Fibroblast of villous mesenchyme (primary cell): ENCODE results near the gene CCR9. TPM values are rescaled to one million over a fixed set of nuclear protein-coding genes. Genes with fewer than 3 reads are reported as not detected.

Experiments used
- DNase-seq: peaks from one replicate; pipeline ENCODE4 v3.0.0-alpha.2; 2010; ENCODE audit warnings: low read depth
- H3K4me3 ChIP-seq: 2 replicates; pipeline ENCODE4 v1.5.1; 2011; ENCODE audit warnings: low read depth, mild to moderate bottlenecking, low read length
- total RNA-seq: library from RNA; depleted of rRNA; stranded (reverse); fragments of >200 nt; gene quantifications from 2 replicates; pipeline ENCODE4 v1.2.3, GENCODE V29; 2012
- TF ChIP-seq, protein P1 (sequence below): IDR thresholded peaks from 2 replicates; pipeline ENCODE4 v1.5.1; 2012; ENCODE audit warnings: low read depth, mild to moderate bottlenecking, low read length; ENCODE audit not compliant: insufficient read depth

Gene CCR9
- total RNA-seq, 1 donor: not detected

DNA sequence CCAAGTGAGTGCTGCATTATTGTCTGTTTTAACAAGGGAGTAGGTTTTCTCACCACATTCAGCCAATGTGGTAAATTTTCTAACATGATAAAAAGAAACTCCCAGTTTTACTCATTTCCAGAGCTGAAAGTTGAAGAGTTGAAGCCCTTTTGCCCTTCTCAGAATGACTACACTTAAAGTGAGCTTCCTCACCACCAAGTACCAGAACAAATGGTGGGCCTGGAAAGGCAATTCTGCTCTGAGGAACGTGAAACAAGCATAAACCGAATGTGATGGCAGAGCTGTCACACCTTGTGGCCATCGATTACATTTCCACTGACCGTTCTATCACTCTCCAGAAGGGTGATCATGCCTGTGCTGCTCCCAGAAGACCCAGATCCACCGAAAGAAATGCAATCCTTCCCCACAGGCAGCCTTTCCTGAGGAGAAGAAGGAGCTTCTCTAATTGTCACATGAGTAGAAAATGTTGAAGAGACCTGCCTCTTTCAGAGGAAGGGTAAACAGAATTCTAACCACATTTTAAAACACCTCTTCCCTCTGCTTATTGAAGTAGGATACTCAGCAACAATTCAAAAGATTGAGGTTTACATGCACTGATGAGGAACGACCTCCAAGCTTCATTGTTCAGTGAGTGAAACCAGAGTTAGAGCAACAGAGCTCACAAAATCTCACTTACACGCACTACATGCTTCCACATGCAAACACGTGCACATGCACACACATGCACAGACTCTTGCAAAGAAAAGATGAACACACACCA lies 21.4 kb upstream of the CCR9 start:
- TF ChIP-seq, protein P1, sequence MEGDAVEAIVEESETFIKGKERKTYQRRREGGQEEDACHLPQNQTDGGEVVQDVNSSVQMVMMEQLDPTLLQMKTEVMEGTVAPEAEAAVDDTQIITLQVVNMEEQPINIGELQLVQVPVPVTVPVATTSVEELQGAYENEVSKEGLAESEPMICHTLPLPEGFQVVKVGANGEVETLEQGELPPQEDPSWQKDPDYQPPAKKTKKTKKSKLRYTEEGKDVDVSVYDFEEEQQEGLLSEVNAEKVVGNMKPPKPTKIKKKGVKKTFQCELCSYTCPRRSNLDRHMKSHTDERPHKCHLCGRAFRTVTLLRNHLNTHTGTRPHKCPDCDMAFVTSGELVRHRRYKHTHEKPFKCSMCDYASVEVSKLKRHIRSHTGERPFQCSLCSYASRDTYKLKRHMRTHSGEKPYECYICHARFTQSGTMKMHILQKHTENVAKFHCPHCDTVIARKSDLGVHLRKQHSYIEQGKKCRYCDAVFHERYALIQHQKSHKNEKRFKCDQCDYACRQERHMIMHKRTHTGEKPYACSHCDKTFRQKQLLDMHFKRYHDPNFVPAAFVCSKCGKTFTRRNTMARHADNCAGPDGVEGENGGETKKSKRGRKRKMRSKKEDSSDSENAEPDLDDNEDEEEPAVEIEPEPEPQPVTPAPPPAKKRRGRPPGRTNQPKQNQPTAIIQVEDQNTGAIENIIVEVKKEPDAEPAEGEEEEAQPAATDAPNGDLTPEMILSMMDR: no peak
- H3K4me3 ChIP-seq: no peak overlapping the region
- DNase-seq: no peak

- no peak overlapping the region for H3K4me3 ChIP-seq
- TF ChIP-seq, protein P1: no peak
- no peak for DNase-seq
These were observed 20.8 kb upstream of the CCR9 start for GRCh38 chr3:45865563-45865962.

GRCh38 chr3:45868213-45868612 lies 18.1 kb upstream of the CCR9 start:
- no peak for DNase-seq
- H3K4me3 ChIP-seq: no peak overlapping the region
- TF ChIP-seq, protein P1: no peak

GRCh38 chr3:45868650-45869049 lies 17.7 kb upstream of the CCR9 start:
- TF ChIP-seq, protein P1: no peak
- DNase-seq: no peak
- no peak overlapping the region for H3K4me3 ChIP-seq

GRCh38 chr3:45869638-45870037 lies 16.7 kb upstream of the CCR9 start:
- H3K4me3 ChIP-seq: no peak overlapping the region
- no peak for DNase-seq
- TF ChIP-seq, protein P1: no peak

DNA sequence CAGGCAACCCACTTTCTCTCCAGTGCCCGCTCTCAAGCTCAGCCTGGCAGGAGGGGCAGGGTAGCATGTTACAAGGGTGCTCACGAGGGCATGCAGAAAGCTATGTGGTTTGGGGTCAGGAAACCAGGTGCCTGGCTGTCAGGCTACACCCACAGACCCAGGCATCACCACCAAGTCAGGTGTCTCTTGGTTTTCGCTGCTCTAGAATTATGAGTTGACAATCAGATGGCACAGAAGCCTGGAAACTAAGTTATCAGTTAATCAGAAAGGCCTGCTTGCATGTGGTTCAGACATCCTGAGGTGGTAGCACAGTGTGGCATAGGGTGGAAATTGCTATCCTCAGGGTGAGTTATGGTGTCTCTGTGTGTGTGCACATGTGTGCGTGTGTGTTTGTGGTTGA lies 16.2 kb upstream of the CCR9 start:
- DNase-seq: no peak
- H3K4me3 ChIP-seq: no peak overlapping the region
- TF ChIP-seq, protein P1: no peak

- TF ChIP-seq, protein P1: no peak
These were observed 14.6 kb upstream of the CCR9 start for GRCh38 chr3:45871780-45872179.

More at GRCh38 chr3:45871780-45872179, 14.6 kb upstream of the CCR9 start:
- no peak for DNase-seq
- H3K4me3 ChIP-seq: no peak overlapping the region
